ACC112 (cell line): Measurements from ENCODE around the gene TDRD1.

ENCODE experiments used
- H2AFZ ChIP-seq: fragments of 200-600 bp; sonication (generic); one replicate; pipeline ENCODE4 v1.6.0; 2017; ENCODE audit warnings: antibody characterized with exemption, low read length; ENCODE audit not compliant: unreplicated experiment
- H3K27ac ChIP-seq: fragments of 200-600 bp; sonication (generic); 2 replicates; pipeline ENCODE4 v1.5.1; 2014; ENCODE audit warnings: low read depth, mild to moderate bottlenecking, antibody characterized with exemption, low read length, moderate library complexity
- H3K27me3 ChIP-seq: fragments of 200-600 bp; sonication (generic); 2 replicates; pipeline ENCODE4 v1.6.1; 2014; ENCODE audit warnings: mild to moderate bottlenecking, antibody characterized with exemption, low read length, moderate library complexity, mixed read lengths; ENCODE audit not compliant: insufficient read depth
- H3K36me3 ChIP-seq: fragments of 200-600 bp; sonication (generic); 2 replicates; pipeline ENCODE4 v1.6.1; 2016; ENCODE audit warnings: mild to moderate bottlenecking, antibody characterized with exemption, low read length, moderate library complexity, mixed read lengths; ENCODE audit not compliant: insufficient read depth
- H3K4me1 ChIP-seq: fragments of 200-600 bp; sonication (generic); one replicate; pipeline ENCODE4 v1.6.1; 2016; ENCODE audit warnings: low read length, mixed read lengths; ENCODE audit not compliant: insufficient read depth, unreplicated experiment, control insufficient read depth
- H3K4me3 ChIP-seq: fragments of 200-600 bp; sonication (generic); 2 replicates; pipeline ENCODE4 v1.5.1; 2014; ENCODE audit warnings: mild to moderate bottlenecking, low read depth, low read length
- H3K79me2 ChIP-seq: fragments of 200-600 bp; sonication (generic); one replicate; pipeline ENCODE4 v1.6.0; 2016; ENCODE audit warnings: low read length; ENCODE audit not compliant: control insufficient read depth, unreplicated experiment, insufficient read depth

Gene TDRD1

GRCh38 chr10:114228156-114228555 lies 49.0 kb downstream of the TDRD1 start:
- no peak overlapping the region for H3K4me3 ChIP-seq
- H3K4me1 ChIP-seq, result no peaks in the 10 kb centered on the region
- H3K27me3 ChIP-seq, result peaks cover 41% of the 10 kb centered on the region
- H3K79me2 ChIP-seq, result no peaks in the 10 kb centered on the region
- H3K27ac ChIP-seq, result no peak overlapping the region
- no peak overlapping the region for H2AFZ ChIP-seq
- H3K36me3 ChIP-seq, result no peaks in the 10 kb centered on the region

DNA sequence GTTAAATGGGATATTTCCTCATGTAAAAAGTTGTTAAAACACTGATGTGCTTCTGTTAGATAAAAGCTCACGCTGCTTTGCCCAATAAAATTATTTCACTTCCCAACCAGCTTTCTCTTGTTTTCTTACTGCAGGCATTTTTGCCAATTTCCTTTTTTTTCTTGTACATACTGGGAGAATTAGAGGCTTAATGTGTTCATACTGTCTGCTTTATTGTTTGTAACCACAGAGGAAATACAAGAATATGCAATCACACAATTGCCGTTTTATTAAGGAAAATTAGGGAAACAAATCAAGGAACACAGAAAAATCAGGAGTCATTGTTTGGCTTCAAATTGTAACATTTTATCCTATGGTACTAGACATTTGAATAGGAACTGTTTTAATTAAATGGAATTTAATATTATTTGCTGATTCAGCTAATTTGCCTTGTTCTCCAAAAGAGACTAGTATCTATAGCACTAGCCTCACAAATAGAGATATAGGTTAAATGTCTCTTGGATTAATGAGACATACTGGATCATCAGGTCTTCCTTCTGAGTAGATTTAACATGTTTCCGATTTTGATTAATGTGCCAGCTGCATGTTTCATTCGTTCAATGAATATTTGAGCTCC lies 53.5 kb downstream of the TDRD1 start:
- Histone ChIP-seq H3K4me1 (no peaks in the 10 kb centered on the region), H3K27me3 (peaks cover 26% of the 10 kb centered on the region), H2AFZ (no peak overlapping the region), H3K4me3 (no peak overlapping the region), H3K79me2 (no peaks in the 10 kb centered on the region), H3K27ac (no peak overlapping the region), H3K36me3 (no peaks in the 10 kb centered on the region)

- Histone ChIP-seq H3K4me1 (no peaks in the 10 kb centered on the region), H3K79me2 (no peaks in the 10 kb centered on the region), H3K4me3 (no peak overlapping the region), H3K27ac (no peak overlapping the region), H3K27me3 (peaks cover 27% of the 10 kb centered on the region), H2AFZ (no peak overlapping the region), H3K36me3 (no peaks in the 10 kb centered on the region)
Observed at GRCh38 chr10:114233482-114233881, 54.3 kb downstream of the TDRD1 start.

DNA sequence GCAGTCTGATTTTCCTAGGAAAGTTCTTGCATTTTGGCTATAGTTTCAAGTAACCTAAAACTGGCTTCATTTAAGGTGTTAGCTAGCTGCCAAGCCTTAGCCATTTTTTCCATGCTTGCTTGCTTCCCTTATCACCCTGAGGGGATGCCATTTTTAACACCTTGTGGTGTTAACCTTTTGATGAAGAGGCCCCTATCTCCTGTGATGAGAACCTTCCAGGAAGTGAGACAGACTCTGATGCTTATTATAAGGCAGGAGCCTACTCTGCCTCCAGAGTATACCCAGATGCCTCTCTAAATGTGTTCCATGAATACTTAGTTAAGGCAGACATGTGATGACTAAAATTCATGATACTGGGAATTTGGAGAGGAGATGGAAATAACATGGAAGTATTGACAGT lies 55.0 kb downstream of the TDRD1 start:
- H3K36me3 ChIP-seq, result no peaks in the 10 kb centered on the region
- H3K4me3 ChIP-seq, result no peak overlapping the region
- no peak overlapping the region for H2AFZ ChIP-seq

DNA sequence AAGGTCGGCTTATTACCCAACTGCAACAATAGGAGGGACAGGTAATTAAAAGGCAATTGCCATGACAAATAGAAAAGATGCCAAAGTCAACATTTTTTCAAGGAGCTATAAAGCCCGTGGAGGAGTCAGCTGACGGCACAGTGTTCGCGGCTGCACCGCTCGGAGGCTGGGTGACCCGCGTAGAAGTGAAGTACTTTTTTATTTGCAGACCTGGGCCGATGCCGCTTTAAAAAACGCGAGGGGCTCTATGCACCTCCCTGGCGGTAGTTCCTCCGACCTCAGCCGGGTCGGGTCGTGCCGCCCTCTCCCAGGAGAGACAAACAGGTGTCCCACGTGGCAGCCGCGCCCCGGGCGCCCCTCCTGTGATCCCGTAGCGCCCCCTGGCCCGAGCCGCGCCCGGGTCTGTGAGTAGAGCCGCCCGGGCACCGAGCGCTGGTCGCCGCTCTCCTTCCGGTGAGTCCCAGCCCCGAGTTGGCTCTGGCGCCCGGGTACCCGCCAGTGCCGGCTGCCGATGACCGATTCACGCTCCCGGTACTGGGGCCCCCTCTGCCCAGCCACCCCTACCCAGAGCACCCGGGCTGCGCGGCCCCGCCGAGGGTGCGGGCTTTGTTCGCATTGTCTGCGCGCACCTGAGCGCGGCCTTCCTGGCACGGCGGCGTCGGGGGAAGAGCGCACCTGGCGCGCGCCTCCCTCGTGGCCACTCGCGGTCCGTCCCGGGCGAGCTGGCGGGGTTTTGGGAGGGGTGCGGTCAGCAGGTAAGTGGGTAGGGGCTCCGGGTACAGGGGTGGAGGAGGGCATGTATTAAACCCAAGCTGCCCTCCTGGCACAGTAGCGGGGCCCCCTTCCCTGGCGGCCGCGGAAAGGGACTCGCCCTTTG lies 60.2 kb downstream of the TDRD1 start, which contains the start of gene VWA2:
VWA2 (plus strand) TSS at position 138 of the 877 bp plus-strand sequence. CDS start 9,460 bp downstream, outside the sequence.
- Histone ChIP-seq H3K27me3 (peaks cover 72% of the 10 kb centered on the region), H3K4me3 (no peak within 1 kb of the TSS), H3K4me1 (no peaks in the 10 kb centered on the region), H3K79me2 (no peaks in the 10 kb centered on the region), H2AFZ (no peak within 1 kb of the TSS), H3K36me3 (no peaks in the 10 kb centered on the region), H3K27ac (no peak within 1 kb of the TSS)

More for the DNA sequence above, 55.0 kb downstream of the TDRD1 start:
- H3K27me3 ChIP-seq, result peaks cover 33% of the 10 kb centered on the region
- no peaks in the 10 kb centered on the region for H3K79me2 ChIP-seq
- H3K4me1 ChIP-seq, result no peaks in the 10 kb centered on the region
- H3K27ac ChIP-seq, result no peak overlapping the region

- H3K27me3 ChIP-seq, result peaks cover 71% of the 10 kb centered on the region
- H3K4me1 ChIP-seq, result no peaks in the 10 kb centered on the region
Observed at GRCh38 chr10:114239994-114240345, 60.8 kb downstream of the TDRD1 start.

DNA sequence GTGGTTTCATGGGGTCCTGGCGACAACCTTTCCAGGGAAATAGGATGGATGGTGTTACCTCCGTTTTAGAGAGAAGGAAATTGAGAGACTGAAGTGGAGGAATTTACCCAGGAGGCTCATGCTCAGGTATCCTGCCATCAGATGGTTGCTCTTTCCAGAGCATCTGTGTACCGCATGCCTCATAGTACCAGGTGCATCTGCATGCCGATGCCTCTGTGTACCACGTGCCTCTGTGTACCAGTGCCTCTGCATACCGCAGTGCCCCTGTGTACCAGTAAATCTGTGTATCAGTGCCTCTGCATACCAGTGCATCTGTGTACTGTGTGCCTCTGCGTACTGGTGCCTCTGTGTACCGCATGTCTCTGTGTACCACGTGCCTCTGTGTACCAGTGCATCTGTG lies 63.1 kb downstream of the TDRD1 start:
- H3K4me3 ChIP-seq, result no peak overlapping the region
- no peak overlapping the region for H2AFZ ChIP-seq
- H3K79me2 ChIP-seq, result no peaks in the 10 kb centered on the region
- H3K27me3 ChIP-seq, result peaks cover 71% of the 10 kb centered on the region
- H3K27ac ChIP-seq, result no peak overlapping the region
- H3K4me1 ChIP-seq, result no peaks in the 10 kb centered on the region
- no peaks in the 10 kb centered on the region for H3K36me3 ChIP-seq

More at GRCh38 chr10:114239994-114240345, 60.8 kb downstream of the TDRD1 start:
- Histone ChIP-seq H2AFZ (no peak overlapping the region), H3K79me2 (no peaks in the 10 kb centered on the region), H3K4me3 (no peak overlapping the region), H3K27ac (no peak overlapping the region), H3K36me3 (no peaks in the 10 kb centered on the region)

- H3K4me1 ChIP-seq, result no peaks in the 10 kb centered on the region
- H2AFZ ChIP-seq, result no peak overlapping the region
- no peaks in the 10 kb centered on the region for H3K36me3 ChIP-seq
- H3K27me3 ChIP-seq, result peaks cover 62% of the 10 kb centered on the region
- H3K4me3 ChIP-seq, result no peak overlapping the region
- H3K79me2 ChIP-seq, result no peaks in the 10 kb centered on the region
- no peak overlapping the region for H3K27ac ChIP-seq
Observed at GRCh38 chr10:114243661-114244060, 64.5 kb downstream of the TDRD1 start.

DNA sequence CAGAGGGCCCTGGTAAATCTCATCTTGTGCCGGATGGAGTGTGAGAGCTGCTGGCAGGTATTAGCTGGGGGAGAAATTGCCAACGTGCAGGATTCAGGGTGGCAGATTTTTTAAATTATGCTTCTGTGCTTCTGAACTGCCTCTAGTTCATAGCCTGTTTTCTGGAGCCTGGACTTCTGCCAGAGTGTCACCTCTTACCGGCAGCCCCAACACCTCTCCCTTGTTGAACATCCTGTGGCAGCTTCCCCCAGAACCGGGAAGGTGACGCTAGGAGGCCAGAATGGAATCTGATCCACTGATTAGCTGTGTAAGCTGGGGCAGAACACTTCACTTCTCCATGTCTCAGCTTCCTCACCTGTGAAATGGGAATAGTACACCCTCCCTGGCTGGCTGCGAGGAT lies 65.0 kb downstream of the TDRD1 start:
- Histone ChIP-seq H3K4me3 (no peak overlapping the region), H3K27me3 (peaks cover 57% of the 10 kb centered on the region), H2AFZ (no peak overlapping the region), H3K4me1 (no peaks in the 10 kb centered on the region), H3K27ac (no peak overlapping the region), H3K79me2 (no peaks in the 10 kb centered on the region), H3K36me3 (no peaks in the 10 kb centered on the region)

DNA sequence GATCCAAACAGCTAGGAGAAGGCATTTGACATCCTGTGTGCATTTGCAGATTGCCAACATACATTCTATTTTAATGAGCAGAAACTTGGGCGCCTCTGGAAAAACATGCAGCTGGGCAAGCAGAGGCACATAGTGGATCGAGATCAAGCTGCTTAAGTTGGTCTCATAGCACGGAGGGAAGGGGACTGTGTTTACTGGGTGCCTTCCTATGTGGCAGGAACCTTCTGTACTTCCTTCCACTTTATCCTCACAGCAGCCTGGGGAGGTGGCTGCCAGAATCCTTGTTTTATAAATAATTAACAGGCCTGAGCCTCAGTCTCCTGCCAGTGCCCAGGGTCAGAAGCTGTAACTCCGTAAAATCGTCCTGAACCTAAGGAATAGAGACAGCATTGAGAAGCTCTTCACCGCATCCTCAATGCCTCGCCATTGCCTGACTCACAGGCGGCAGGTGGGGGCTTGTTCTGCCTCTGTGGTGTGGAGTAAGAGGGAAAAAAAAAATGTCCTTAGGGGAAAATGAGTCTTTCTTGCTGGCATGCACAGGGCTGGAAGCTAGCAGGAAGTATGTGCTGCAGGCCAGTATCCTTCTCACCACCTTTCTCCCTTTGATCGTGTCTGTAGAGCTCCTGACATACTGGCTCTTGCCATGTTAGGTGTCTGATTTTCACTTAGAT lies 66.1 kb downstream of the TDRD1 start:
- Histone ChIP-seq H3K4me1 (no peaks in the 10 kb centered on the region), H3K4me3 (no peak overlapping the region), H3K79me2 (no peaks in the 10 kb centered on the region), H2AFZ (no peak overlapping the region), H3K36me3 (no peaks in the 10 kb centered on the region), H3K27me3 (peaks cover 46% of the 10 kb centered on the region), H3K27ac (no peak overlapping the region)
